GM19035 (cell line): Measurements from ENCODE around the gene MS4A10.

Source experiments
- ATAC-seq: cut with Tn5 transposase; IDR thresholded peaks from one replicate; pipeline ENCODE4 v1.9.1; 2021; ENCODE audit not compliant: unreplicated experiment

Gene MS4A10

DNA sequence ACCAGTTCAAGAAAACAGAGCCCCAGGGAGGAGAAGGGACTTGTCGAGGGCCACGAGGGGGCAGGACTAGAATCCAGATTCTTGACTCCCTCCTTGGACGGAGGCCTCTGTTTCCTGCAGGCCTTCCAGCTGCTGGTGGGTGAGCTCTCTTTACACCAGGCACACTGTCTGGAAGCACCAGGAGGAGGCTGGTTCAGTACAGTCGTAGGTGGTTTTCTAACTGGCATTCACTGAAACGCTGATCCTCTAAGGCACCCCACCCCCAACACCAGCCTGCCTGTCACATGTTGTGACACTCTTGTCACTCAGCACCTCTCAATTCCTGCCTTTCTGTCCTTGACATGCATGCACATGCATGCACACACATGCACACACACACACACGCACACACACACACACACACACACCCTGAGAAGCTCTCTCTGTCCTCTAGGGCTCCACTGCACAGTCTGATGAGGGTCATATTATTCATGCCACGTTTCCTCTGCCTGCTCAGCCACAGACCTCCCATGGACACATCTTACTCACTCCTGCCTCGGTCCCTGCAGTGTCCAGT, 751 bp downstream of the MS4A10 start:
- ATAC-seq = no peak

DNA sequence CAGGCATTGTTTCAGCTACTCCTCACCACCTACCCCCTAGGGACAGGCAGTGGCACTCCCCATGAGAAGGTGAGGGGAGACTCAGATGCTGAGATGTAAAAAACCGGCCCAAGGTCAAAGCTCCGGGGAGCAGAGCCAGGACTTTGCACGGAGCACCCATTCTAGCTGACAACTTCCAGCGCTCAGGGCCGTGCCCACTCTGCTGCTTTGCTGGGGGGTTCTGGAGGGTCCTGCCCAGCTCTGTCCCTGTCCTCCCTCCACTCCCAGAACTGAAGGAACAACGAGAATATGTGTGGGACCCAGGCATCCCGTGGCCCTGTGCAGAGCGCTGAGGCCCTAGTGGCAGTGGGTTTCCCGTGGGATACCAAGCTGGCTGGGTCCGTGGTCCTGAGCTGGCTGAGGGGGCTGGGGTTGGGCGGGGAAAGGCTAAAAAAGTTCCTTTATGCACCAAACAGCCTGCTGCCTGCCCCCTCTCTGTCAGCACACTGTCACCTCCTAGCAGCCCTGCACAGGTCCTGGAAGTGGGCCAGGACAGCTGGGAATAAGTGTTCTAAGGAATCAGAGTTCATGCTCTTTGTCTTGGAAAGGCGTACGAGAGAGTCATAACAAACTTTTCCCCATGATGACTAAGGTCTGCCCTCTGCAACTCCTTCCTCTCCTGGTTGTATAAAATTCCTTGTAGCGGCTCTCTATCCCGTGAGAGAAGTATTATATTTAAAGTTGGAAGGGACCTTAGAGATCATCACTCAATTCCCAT, 1.9 kb downstream of the MS4A10 start:
- ATAC-seq = no peak

DNA sequence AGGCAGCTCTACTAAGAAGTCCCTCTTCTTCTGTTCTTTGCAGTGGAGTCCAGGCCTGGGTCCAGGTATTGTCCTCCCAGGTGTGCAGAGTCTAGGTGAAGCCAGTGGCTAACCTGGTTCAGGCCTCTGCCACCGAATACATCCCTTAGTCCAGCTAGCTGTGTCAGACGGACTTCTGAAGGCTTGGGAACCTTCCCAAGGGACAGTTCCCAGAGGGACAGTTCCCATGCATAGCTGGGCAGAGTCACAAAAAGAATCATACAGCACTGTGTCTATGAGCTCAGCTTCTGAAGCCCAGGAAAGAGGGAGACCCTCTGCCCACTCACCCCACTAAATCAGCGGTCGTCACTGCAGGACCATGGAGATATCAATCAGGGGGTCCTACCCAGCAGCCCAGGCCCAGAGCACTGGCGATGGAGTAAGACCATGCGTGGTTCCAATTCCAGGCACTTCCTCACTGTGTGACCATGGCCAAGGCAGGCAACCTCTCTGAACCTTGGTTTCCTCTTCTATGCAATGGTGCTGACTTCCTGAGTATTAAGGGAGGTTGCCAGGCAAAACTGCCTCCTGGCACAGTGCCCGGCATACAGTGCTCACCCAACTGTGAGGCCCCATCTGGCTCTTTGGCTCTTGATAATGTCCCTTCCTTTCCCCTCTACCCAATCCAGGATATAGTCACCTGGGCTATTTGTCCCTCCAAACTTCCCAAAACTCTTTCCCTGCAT, 3.4 kb downstream of the MS4A10 start:
- no peak for ATAC-seq

GRCh38 chr11:60790726-60791125, 5.6 kb downstream of the MS4A10 start:
- no peak for ATAC-seq

DNA sequence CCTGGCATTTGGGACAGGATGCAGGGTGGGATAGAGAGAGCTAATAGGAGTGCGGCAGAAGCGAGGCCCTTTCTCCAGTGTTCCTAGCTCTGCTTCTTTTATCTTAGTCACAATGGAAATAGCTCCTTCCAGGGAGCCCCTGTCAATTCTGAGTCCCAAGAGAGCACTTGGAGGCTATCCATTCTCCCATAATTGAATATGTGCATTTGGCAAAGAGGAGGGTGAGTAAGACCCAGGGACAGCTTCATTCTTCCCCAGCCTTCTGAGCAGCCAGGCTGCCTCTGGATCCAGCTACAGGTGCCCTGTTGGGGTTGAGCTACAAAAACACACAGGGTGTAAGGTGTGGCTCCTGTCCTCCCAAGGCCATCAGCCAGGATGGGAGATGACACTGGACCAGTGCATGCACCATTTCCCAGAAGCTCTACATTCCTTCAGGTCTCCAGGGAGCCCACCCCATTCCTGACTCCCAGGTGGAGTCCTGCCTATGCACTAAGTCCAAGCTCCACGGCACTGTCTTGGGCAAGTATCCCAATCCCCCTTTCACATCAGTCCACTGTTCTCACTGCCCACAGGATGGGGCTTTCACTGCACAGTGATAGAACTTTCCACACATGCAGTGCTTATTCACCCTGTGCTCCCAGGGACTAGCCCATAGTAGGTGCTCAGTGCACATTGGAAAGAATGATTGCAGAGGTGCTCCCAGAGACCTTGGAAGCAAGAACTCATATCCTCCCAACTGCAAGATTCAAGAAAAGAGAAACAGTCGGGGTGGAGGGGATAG, 6.2 kb downstream of the MS4A10 start:
- no peak for ATAC-seq

- ATAC-seq = no peak
These were observed 7.4 kb downstream of the MS4A10 start for GRCh38 chr11:60792521-60792920.

DNA sequence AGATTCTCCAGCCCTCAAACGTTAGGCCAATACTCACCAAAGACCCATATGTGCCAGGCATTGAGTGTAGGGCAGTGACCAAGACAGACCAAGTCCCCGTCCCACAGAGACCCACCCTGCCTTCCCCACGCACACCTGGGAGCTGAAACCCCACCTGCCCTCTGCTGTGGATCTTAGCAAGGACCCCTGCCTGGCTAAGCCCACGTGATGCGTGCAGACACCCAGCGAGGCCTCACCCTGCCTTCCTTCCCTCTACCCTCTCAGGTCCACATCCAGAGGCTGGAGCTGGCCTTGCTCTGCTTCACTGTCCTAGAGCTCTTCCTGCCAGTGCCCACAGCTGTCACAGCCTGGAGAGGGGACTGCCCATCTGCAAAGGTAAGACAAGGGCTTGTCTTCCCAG, 10.2 kb downstream of the MS4A10 start:
- ATAC-seq = no peak

DNA sequence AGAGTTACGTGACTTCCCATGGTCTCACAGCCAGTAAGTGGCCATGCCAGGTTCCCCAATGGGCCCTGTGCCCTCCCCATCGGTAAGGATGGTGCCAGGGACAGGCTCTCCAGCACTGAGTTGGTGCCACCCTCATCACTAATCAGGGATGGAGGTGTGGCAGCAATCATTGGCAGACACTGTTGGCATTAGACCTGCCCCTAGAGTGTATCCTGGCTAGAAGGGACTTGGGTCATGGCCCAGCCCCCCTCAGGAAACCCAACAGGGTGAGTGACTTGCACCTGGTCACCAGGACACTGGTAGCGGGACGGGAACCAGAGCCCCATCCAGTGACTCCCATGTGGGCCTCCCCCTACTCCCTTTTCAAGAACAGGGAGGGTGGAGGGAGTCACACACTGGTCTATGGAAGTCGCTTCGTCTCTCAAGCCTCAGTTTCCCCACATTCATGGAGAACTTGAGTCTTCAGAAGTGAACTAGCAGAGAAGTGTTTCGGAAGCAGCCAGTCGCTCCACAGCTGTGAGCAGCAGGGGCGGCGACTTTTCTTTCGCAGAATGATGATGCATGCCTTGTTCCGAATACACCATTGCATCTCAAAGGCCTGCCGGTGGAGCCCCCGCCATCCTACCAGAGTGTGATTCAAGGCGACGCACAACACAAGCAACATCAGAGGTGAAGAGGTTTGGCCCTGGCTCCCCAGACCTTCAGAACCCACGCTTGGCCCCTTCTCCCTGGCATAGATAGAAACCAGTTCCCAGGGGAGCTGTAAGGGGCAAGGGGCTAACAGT, 12.9 kb downstream of the MS4A10 start:
- no peak for ATAC-seq

DNA sequence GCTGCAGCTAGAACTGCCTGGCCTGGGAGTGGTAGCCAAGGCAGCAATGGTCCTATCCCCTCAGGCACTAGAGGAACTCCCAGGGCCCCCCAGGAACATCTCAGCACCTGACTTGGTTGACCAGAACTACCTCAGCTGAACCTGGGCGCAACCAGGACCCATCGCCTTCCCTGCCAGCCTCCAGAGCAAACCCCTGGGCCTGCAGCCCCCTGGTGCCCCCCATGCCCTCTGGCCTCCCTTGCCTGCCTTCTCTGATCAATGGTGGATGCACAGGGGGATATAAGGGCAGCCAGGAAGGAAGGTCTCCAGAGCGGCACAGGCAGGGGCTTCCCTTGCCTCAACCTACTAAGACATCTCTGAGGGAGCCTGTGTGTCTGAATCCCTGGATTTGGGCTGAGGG, 13.5 kb downstream of the MS4A10 start:
- ATAC-seq = no peak

- ATAC-seq = no peak
These were observed 16.1 kb downstream of the MS4A10 start for GRCh38 chr11:60801194-60801593.

DNA sequence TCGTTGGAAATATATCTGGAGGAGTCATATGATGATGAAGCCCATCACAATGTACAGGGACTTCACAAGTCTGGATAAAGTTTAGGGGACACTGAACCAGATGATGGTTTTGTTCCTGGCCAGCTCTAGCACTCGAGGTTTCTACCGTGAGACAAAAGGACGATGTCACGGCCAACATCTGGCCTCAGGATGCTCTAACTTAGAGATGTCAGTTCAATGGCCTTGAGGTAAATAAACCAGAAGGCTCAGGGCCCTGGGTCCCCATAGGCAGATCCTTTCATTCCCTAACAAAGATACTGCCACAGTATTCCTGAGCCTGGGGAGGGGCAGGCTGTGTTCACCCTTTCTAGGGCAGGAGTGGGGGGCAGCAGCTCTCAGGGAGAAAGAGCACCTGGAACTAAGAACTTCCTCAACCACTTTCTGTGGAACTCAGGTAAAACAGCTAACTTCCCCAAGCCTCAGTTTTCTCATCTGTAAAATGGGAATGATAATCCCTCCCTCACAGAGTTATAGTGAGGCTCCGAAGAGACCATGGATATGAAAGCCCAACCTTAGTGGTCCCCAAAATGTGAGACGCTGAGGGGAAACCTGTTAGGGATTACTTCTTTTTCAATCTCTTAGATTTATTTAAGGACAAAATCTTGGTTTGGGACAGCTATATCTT, 18.3 kb downstream of the MS4A10 start:
- ATAC-seq = no peak

GRCh38 chr11:60809249-60809648, 24.1 kb downstream of the MS4A10 start:
- no peak for ATAC-seq

DNA sequence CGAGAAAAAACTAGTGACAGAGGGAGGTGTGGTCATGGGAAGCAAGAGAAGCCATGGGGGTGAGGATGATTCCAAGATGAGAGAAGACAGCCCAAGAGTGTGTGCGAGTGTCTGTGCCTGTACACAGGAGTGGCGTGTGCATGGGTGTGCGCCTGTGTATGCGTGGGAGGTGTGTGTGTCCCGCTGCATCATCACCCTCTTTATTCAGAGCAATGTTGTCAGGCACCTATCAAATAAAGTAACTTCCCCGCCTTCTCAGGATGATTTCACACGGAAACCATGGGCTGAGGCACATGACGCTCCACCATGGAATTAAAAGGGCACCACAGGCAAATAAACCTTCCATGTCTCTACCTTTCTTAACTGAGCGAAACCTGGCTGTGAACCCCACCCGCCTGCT, 24.6 kb downstream of the MS4A10 start:
- no peak for ATAC-seq

DNA sequence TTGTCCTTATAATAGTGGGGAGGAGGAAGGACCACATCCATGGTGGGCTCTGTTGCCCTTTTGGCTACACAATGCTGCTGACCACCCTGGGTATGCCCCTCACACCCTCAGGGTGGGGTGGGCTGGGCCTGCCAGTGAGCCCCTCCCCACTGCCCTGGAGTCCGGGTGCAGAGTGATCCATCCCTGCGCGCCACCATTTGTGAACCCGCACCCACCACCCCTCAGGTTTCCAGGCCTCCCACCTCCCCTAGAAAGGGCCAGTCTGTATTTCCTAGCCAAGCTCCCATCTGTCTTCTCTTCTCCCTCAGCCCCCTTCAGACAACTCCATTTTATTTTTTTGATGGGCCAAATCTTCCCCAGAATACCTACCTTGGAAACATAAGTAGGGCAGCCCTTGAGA, 25.0 kb downstream of the MS4A10 start:
- no peak for ATAC-seq

DNA sequence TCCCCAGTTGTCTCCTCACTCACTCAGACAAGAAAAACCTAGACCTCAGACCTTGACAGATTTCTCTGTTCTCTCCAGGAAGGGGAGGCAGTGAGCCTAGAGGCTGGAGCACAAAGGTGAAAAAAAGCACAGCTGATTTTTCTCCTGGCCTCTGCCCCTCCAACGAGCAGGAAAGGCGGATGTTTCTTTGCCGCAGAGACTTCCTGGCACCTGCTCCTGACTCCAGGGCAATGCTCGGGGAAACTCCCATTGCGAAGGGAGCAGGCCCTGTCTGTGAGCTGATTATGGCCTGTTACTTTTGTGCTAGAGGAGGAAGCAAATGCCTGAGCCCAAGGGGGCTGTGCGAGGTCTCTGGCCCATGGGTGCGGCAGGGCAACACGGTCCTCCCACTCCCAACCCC, 25.4 kb downstream of the MS4A10 start:
- no peak for ATAC-seq

DNA sequence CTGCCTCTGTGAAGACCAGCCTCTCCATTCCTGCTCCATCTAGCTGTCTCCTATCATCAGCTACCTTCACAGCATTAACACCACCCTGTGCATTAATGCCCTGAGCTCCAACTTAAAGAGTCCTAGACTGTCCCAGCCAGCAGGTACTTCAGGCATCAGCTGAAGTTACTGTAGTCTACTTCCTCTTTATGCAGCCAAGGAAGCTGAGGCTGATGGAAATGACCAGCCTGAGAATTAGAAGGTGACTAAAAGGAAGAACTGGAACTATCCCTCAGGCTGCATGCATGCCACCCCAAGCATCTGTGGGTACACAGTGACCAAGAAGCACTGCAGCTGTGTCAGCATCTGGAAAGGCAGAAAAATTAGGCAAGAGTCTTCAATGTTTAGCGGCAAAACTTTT, 28.2 kb downstream of the MS4A10 start:
- no peak for ATAC-seq

DNA sequence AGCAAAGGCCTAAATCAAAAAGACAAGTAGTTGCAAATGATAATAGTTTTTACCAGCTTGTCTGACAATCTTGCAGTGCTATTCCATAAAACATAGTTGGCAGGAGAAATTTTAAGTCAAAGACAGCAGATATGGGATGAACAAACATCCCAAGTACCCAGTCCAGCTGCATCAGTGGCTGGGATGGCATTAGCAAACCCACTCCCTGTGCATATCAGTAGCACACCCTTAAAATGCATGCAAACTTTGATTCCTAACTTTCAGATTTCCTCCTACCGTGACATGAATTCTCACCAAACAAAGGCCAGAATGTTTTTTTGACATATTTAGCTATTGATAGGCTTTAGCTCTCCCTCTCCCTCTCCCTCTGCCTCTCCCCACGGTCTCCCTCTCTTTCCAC, 29.0 kb downstream of the MS4A10 start:
- no peak for ATAC-seq

GRCh38 chr11:60816590-60817157, 31.5 kb downstream of the MS4A10 start:
- ATAC-seq = no peak

DNA sequence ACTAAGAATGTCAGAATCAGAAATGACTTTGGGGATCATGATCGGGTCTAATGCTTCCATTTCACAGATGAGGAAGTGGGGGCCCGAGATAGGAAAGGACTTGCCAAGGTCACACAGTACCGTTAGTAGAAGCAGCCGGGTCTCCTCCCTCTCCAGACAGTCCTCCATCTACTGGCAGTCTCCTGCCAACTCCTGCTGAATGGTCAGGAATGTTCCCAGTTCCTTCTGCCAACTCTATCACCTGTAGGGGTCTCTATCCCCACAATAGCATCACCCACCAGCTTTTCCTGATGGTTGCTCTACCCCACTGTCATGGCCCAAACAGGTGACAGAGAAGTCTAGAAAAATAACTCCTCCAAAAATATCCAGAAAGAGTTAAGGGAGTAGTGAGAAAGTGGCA, 32.9 kb downstream of the MS4A10 start:
- ATAC-seq = no peak
